ENCODE results near the gene KDM1B. TPM values are rescaled to one million over a fixed set of nuclear protein-coding genes. Genes with fewer than 3 reads are reported as not detected.

KDM1B gene
- total RNA-seq, 2 donors from 2014 or later = 28.4 to 43.5 TPM

GRCh38 chr6:18265787-18266522 is 110.7 kb downstream of the KDM1B start:
- H3K4me1 ChIP-seq = peaks cover 3% of the 10 kb centered on the region
- H3K9ac ChIP-seq (ENCODE audit: low read depth in 2 of 2, low read length in 2 of 2) = no peak overlapping the region
- H3K27me3 ChIP-seq = no peaks in the 10 kb centered on the region
- no peak for TF ChIP-seq CTCF (IDR thresholded peaks at IDR 0.05)
- no peak for DNase-seq
- intact Hi-C loops (cut with DNase I) = no loop called here
- no peak overlapping the region for H3K27ac ChIP-seq
- no peak overlapping the region for H3K4me3 ChIP-seq
- no peaks in the 10 kb centered on the region for H3K36me3 ChIP-seq
- no peaks in the 10 kb centered on the region for H3K9me3 ChIP-seq

- TF ChIP-seq CTCF (IDR thresholded peaks at IDR 0.05) = no peak
- H3K4me1 ChIP-seq = no peaks in the 10 kb centered on the region
- no peaks in the 10 kb centered on the region for H3K9me3 ChIP-seq
- no peaks in the 10 kb centered on the region for H3K36me3 ChIP-seq
- H3K27me3 ChIP-seq = no peaks in the 10 kb centered on the region
- no peak for DNase-seq
- H3K27ac ChIP-seq = no peak overlapping the region
- no peak overlapping the region for H3K9ac ChIP-seq (ENCODE audit: low read depth in 2 of 2, low read length in 2 of 2)
- intact Hi-C loops (cut with DNase I) = no loop called here
- no peak overlapping the region for H3K4me3 ChIP-seq
Observed at GRCh38 chr6:18266523-18266912, 111.3 kb downstream of the KDM1B start.

GRCh38 chr6:18268066-18268465 is 112.8 kb downstream of the KDM1B start:
- TF ChIP-seq CTCF (IDR thresholded peaks at IDR 0.05) = no peak
- H3K4me1 ChIP-seq = no peaks in the 10 kb centered on the region
- no peak overlapping the region for H3K27ac ChIP-seq
- no peak for DNase-seq
- no peaks in the 10 kb centered on the region for H3K9me3 ChIP-seq
- no peaks in the 10 kb centered on the region for H3K27me3 ChIP-seq
- intact Hi-C loops (cut with DNase I) = no loop called here
- no peak overlapping the region for H3K9ac ChIP-seq (ENCODE audit: low read depth in 2 of 2, low read length in 2 of 2)
- H3K4me3 ChIP-seq = no peak overlapping the region
- no peaks in the 10 kb centered on the region for H3K36me3 ChIP-seq

GRCh38 chr6:18269253-18269652 is 114.0 kb downstream of the KDM1B start:
- intact Hi-C loops (cut with DNase I) = no loop called here
- no peak for TF ChIP-seq CTCF (IDR thresholded peaks at IDR 0.05)
- no peaks in the 10 kb centered on the region for H3K9me3 ChIP-seq
- no peak overlapping the region for H3K27ac ChIP-seq
- H3K9ac ChIP-seq (ENCODE audit: low read depth in 2 of 2, low read length in 2 of 2) = no peak overlapping the region
- H3K4me1 ChIP-seq = no peaks in the 10 kb centered on the region
- no peak for DNase-seq
- no peaks in the 10 kb centered on the region for H3K27me3 ChIP-seq
- H3K36me3 ChIP-seq = no peaks in the 10 kb centered on the region
- no peak overlapping the region for H3K4me3 ChIP-seq

GRCh38 chr6:18269717-18270116 is 114.5 kb downstream of the KDM1B start:
- no peak for DNase-seq
- intact Hi-C loops (cut with DNase I) = no loop called here
- Histone ChIP-seq H3K9me3 (no peaks in the 10 kb centered on the region), H3K4me3 (no peak overlapping the region), H3K9ac (ENCODE audit: low read depth in 2 of 2, low read length in 2 of 2) (no peak overlapping the region), H3K27ac (no peak overlapping the region), H3K36me3 (no peaks in the 10 kb centered on the region), H3K4me1 (no peaks in the 10 kb centered on the region), H3K27me3 (no peaks in the 10 kb centered on the region)
- TF ChIP-seq CTCF (IDR thresholded peaks at IDR 0.05) = no peak

All from colonic mucosa (tissue), 4 donors.